T-helper 2 cell treated with Interferon-gamma antibody and Interleukin-4, amounts not matched to agents 5 μg/mL and 100 μg/mL, for 36 hours (primary cell): ENCODE results near the gene IMPG1.

ENCODE experiments used
- DNase-seq: peaks from one replicate; pipeline ENCODE4 v3.0.0; 2021; ENCODE audit warnings: low spot score
- H3K27ac Mint-ChIP-seq: one replicate; pipeline ENCODE4 v1.8.0; 2021; ENCODE audit warnings: mild to moderate bottlenecking, mixed read lengths
- H3K27me3 Mint-ChIP-seq: one replicate; pipeline ENCODE4 v1.8.0; 2021; ENCODE audit warnings: low read depth, mixed read lengths
- H3K36me3 Mint-ChIP-seq: one replicate; pipeline ENCODE4 v1.8.0; 2021; ENCODE audit warnings: low read depth, mixed read lengths
- H3K4me1 Mint-ChIP-seq: one replicate; pipeline ENCODE4 v1.8.0; 2021; ENCODE audit warnings: low read depth, mixed read lengths
- H3K4me3 Mint-ChIP-seq: one replicate; pipeline ENCODE4 v1.8.0; 2022; ENCODE audit warnings: mild to moderate bottlenecking, moderate library complexity, mixed read lengths
- H3K9me3 Mint-ChIP-seq: one replicate; pipeline ENCODE4 v1.8.0; 2021; ENCODE audit warnings: mixed read lengths

The IMPG1 gene

GRCh38 chr6:76072562-76072961, at the start of gene IMPG1:
Gene IMPG1, minus strand, starts transcription at chr6:76072662. Its CDS starts 174 bp downstream, at chr6:76072488.
- peaks cover 22% of the 10 kb centered on the region for H3K9me3 Mint-ChIP-seq
- H3K36me3 Mint-ChIP-seq: no peaks in the 10 kb centered on the region
- no peak within 1 kb of the TSS for H3K27ac Mint-ChIP-seq
- no peaks in the 10 kb centered on the region for H3K4me1 Mint-ChIP-seq
- H3K27me3 Mint-ChIP-seq: no peaks in the 10 kb centered on the region
- no peak for DNase-seq
- no peak within 1 kb of the TSS for H3K4me3 Mint-ChIP-seq

GRCh38 chr6:76120302-76120701, 47.8 kb upstream of the IMPG1 start:
- H3K27me3 Mint-ChIP-seq: no peaks in the 10 kb centered on the region
- no peak overlapping the region for H3K27ac Mint-ChIP-seq
- DNase-seq: no peak
- no peaks in the 10 kb centered on the region for H3K36me3 Mint-ChIP-seq
- no peaks in the 10 kb centered on the region for H3K4me1 Mint-ChIP-seq
- no peak overlapping the region for H3K4me3 Mint-ChIP-seq
- H3K9me3 Mint-ChIP-seq: peaks cover 24% of the 10 kb centered on the region

- no peak for DNase-seq
- no peaks in the 10 kb centered on the region for H3K4me1 Mint-ChIP-seq
- H3K27ac Mint-ChIP-seq: no peak overlapping the region
- H3K36me3 Mint-ChIP-seq: no peaks in the 10 kb centered on the region
- H3K9me3 Mint-ChIP-seq: peaks cover 18% of the 10 kb centered on the region
- H3K4me3 Mint-ChIP-seq: no peak overlapping the region
- H3K27me3 Mint-ChIP-seq: no peaks in the 10 kb centered on the region
Measured at GRCh38 chr6:76073281-76073680, 819 bp upstream of the IMPG1 start.

- DNase-seq: no peak
- Mint-ChIP-seq H3K36me3 (no peaks in the 10 kb centered on the region), H3K4me1 (no peaks in the 10 kb centered on the region), H3K27ac (no peak overlapping the region), H3K4me3 (no peak overlapping the region), H3K9me3 (peaks cover 20% of the 10 kb centered on the region), H3K27me3 (no peaks in the 10 kb centered on the region)
Measured at GRCh38 chr6:76057469-76057868, 15.0 kb downstream of the IMPG1 start.

GRCh38 chr6:76052314-76052713, 20.1 kb downstream of the IMPG1 start:
- H3K4me3 Mint-ChIP-seq: no peak overlapping the region
- H3K36me3 Mint-ChIP-seq: no peaks in the 10 kb centered on the region
- no peaks in the 10 kb centered on the region for H3K4me1 Mint-ChIP-seq
- peaks cover 18% of the 10 kb centered on the region for H3K9me3 Mint-ChIP-seq
- H3K27ac Mint-ChIP-seq: no peak overlapping the region
- DNase-seq: no peak
- H3K27me3 Mint-ChIP-seq: no peaks in the 10 kb centered on the region

GRCh38 chr6:76043690-76044089, 28.8 kb downstream of the IMPG1 start:
- Mint-ChIP-seq H3K27ac (no peak overlapping the region), H3K4me1 (no peaks in the 10 kb centered on the region), H3K9me3 (peaks cover 18% of the 10 kb centered on the region), H3K27me3 (no peaks in the 10 kb centered on the region), H3K4me3 (no peak overlapping the region), H3K36me3 (no peaks in the 10 kb centered on the region)
- no peak for DNase-seq

- Mint-ChIP-seq H3K27me3 (no peaks in the 10 kb centered on the region), H3K9me3 (peaks cover 13% of the 10 kb centered on the region), H3K36me3 (no peaks in the 10 kb centered on the region), H3K27ac (no peak overlapping the region), H3K4me3 (no peak overlapping the region), H3K4me1 (no peaks in the 10 kb centered on the region)
- no peak for DNase-seq
Measured at GRCh38 chr6:76035713-76036112, 36.7 kb downstream of the IMPG1 start.

- H3K27me3 Mint-ChIP-seq: no peaks in the 10 kb centered on the region
- H3K36me3 Mint-ChIP-seq: no peaks in the 10 kb centered on the region
- no peak for DNase-seq
- no peaks in the 10 kb centered on the region for H3K4me1 Mint-ChIP-seq
- H3K27ac Mint-ChIP-seq: no peak overlapping the region
- H3K9me3 Mint-ChIP-seq: peaks cover 36% of the 10 kb centered on the region
- H3K4me3 Mint-ChIP-seq: no peak overlapping the region
Measured at GRCh38 chr6:76026101-76026500, 46.4 kb downstream of the IMPG1 start.

- no peaks in the 10 kb centered on the region for H3K27me3 Mint-ChIP-seq
- H3K27ac Mint-ChIP-seq: no peak overlapping the region
- H3K36me3 Mint-ChIP-seq: no peaks in the 10 kb centered on the region
- no peak for DNase-seq
- peaks cover 9% of the 10 kb centered on the region for H3K9me3 Mint-ChIP-seq
- H3K4me1 Mint-ChIP-seq: no peaks in the 10 kb centered on the region
- H3K4me3 Mint-ChIP-seq: no peak overlapping the region
Measured at GRCh38 chr6:76014626-76015530, 57.6 kb downstream of the IMPG1 start.

GRCh38 chr6:76004202-76004601, 68.3 kb downstream of the IMPG1 start:
- no peaks in the 10 kb centered on the region for H3K36me3 Mint-ChIP-seq
- no peak for DNase-seq

GRCh38 chr6:76003686-76004085, 68.8 kb downstream of the IMPG1 start:
- Mint-ChIP-seq H3K4me3 (no peak overlapping the region), H3K36me3 (no peaks in the 10 kb centered on the region), H3K4me1 (no peaks in the 10 kb centered on the region), H3K9me3 (no peaks in the 10 kb centered on the region), H3K27ac (no peak overlapping the region), H3K27me3 (no peaks in the 10 kb centered on the region)
- no peak for DNase-seq

More at GRCh38 chr6:76004202-76004601, 68.3 kb downstream of the IMPG1 start:
- H3K4me3 Mint-ChIP-seq: no peak overlapping the region
- no peaks in the 10 kb centered on the region for H3K4me1 Mint-ChIP-seq
- H3K27me3 Mint-ChIP-seq: no peaks in the 10 kb centered on the region
- no peaks in the 10 kb centered on the region for H3K9me3 Mint-ChIP-seq
- H3K27ac Mint-ChIP-seq: no peak overlapping the region

GRCh38 chr6:76003113-76003512, 69.3 kb downstream of the IMPG1 start:
- Mint-ChIP-seq H3K4me3 (no peak overlapping the region), H3K4me1 (no peaks in the 10 kb centered on the region), H3K9me3 (no peaks in the 10 kb centered on the region), H3K27ac (no peak overlapping the region), H3K27me3 (no peaks in the 10 kb centered on the region), H3K36me3 (no peaks in the 10 kb centered on the region)
- no peak for DNase-seq

GRCh38 chr6:76000629-76001028, 71.8 kb downstream of the IMPG1 start:
- no peak overlapping the region for H3K27ac Mint-ChIP-seq
- no peak for DNase-seq

GRCh38 chr6:75997696-75998095, 74.8 kb downstream of the IMPG1 start:
- Mint-ChIP-seq H3K36me3 (no peaks in the 10 kb centered on the region), H3K27me3 (no peaks in the 10 kb centered on the region), H3K9me3 (no peaks in the 10 kb centered on the region), H3K27ac (no peak overlapping the region), H3K4me3 (no peak overlapping the region), H3K4me1 (no peaks in the 10 kb centered on the region)
- DNase-seq: no peak

More at GRCh38 chr6:76000629-76001028, 71.8 kb downstream of the IMPG1 start:
- Mint-ChIP-seq H3K27me3 (no peaks in the 10 kb centered on the region), H3K36me3 (no peaks in the 10 kb centered on the region), H3K4me3 (no peak overlapping the region), H3K9me3 (no peaks in the 10 kb centered on the region), H3K4me1 (no peaks in the 10 kb centered on the region)
